COLO668 (cell line): ENCODE data around the gene NEK10.

ENCODE experiments used
- DNase-seq: peaks from one replicate; lab custom pipeline; 2025; ENCODE audit not compliant: unreplicated experiment; lab: John Stamatoyannopoulos, UW

Gene NEK10

GRCh38 chr3:27239951-27240350 lies 129.2 kb downstream of the NEK10 start:
- DNase-seq: no peak

- no peak for DNase-seq
Measured at GRCh38 chr3:27228805-27229204, 140.4 kb downstream of the NEK10 start.

GRCh38 chr3:27224197-27224596 lies 145.0 kb downstream of the NEK10 start:
- no peak for DNase-seq

GRCh38 chr3:27221264-27221932 lies 147.8 kb downstream of the NEK10 start:
- DNase-seq: no peak

GRCh38 chr3:27220166-27220565 lies 149.0 kb downstream of the NEK10 start:
- DNase-seq: no peak

GRCh38 chr3:27219127-27219845 lies 149.9 kb downstream of the NEK10 start:
- DNase-seq: no peak

- DNase-seq: no peak
Measured at GRCh38 chr3:27216955-27217552, 152.1 kb downstream of the NEK10 start.

- DNase-seq: no peak
Measured at GRCh38 chr3:27216295-27216855, 152.8 kb downstream of the NEK10 start.

- no peak for DNase-seq
Measured at GRCh38 chr3:27213450-27213849, 155.7 kb downstream of the NEK10 start.

- no peak for DNase-seq
Measured at GRCh38 chr3:27209617-27210264, 159.4 kb downstream of the NEK10 start.

GRCh38 chr3:27208961-27209616 lies 160.1 kb downstream of the NEK10 start:
- no peak for DNase-seq

GRCh38 chr3:27202959-27203358 lies 166.2 kb downstream of the NEK10 start:
- no peak for DNase-seq

GRCh38 chr3:27201492-27201891 lies 167.7 kb downstream of the NEK10 start:
- DNase-seq: no peak

GRCh38 chr3:27200721-27201489 lies 168.3 kb downstream of the NEK10 start:
- no peak for DNase-seq

GRCh38 chr3:27194861-27195483 lies 174.2 kb downstream of the NEK10 start:
- no peak for DNase-seq

- no peak for DNase-seq
Measured at GRCh38 chr3:27193056-27193455, 176.1 kb downstream of the NEK10 start.

- no peak for DNase-seq
Measured at GRCh38 chr3:27186013-27186412, 183.2 kb downstream of the NEK10 start.

GRCh38 chr3:27185231-27185989 lies 183.8 kb downstream of the NEK10 start:
- no peak for DNase-seq

- DNase-seq: no peak
Measured at GRCh38 chr3:27184261-27184660, 184.9 kb downstream of the NEK10 start.
